K562 (cell line): ENCODE data around the gene GMPR. TPM values are rescaled to one million over a fixed set of nuclear protein-coding genes. Genes with fewer than 3 reads are reported as not detected.

ENCODE experiments used
- ATAC-seq: fragments of 200-7000 bp; cut with Tn5 transposase; 3 replicates; pipeline ENCODE4 v1.9.1; 2020; ENCODE audit warnings: moderate library complexity
- BruUV-seq: library from RNA; stranded (reverse); fragments of 400-500 nt; replicated peaks from 2 replicates; lab custom pipeline; 2021; lab: Mats Ljungman, UMichigan
- CTCF ChIA-PET: fragments of 300-600 bp; formaldehyde crosslinking; extraction: SDS; loops from one replicate; lab custom pipeline; 2021; ENCODE audit warnings: low intra/inter-chr PET ratio; lab: Yijun Ruan, JAX
- POLR2A ChIA-PET: fragments of 300-600, 350-650 bp; sonication (Branson Sonifier 250); formaldehyde crosslinking; extraction: SDS; loops from one replicate; lab custom pipeline; 2021; ENCODE audit warnings: antibody characterized with exemption, inconsistent platforms; lab: Yijun Ruan, JAX
- DNase-seq, 4 experiments: peaks; one replicate each; pipeline versions ENCODE4 v3.0.0 to v3.0.0-alpha.2; 2011 to 2018; ENCODE audit warnings: low spot score in 3 of 4, mixed read lengths in 3 of 4; ENCODE audit errors: extremely low read depth in 1 of 4
- FAIRE-seq: peaks from 2 replicates; lab custom pipeline; 2011; peaks lifted over from hg19 to GRCh38; lab: Jason Lieb, UNC
- H2AFZ ChIP-seq: 2 replicates; pipeline ENCODE4 v1.6.0; 2011; ENCODE audit warnings: low read depth, low read length, control low read depth, inconsistent platforms
- H3K27ac ChIP-seq: fragments of 200-600 bp; 3 replicates; pipeline ENCODE4 v1.8.0; 2011; ENCODE audit warnings: low read depth, mild to moderate bottlenecking, control low read depth, inconsistent platforms, low read length, moderate library complexity, mixed read lengths; ENCODE audit errors: extremely low read depth
- H3K27me3 ChIP-seq, 2 experiments: fragments of 300-600 bp in 1 of 2; 2 replicates in 1 of 2; 3 replicates in 1 of 2; pipeline versions ENCODE4 v1.6.0 to v1.8.0; 2011; ENCODE audit warnings: inconsistent platforms in 2 of 2, low read length in 2 of 2, mild to moderate bottlenecking in 1 of 2, mixed read lengths in 1 of 2, moderate library complexity in 1 of 2; ENCODE audit not compliant: control insufficient read depth in 2 of 2, insufficient read depth in 2 of 2
- H3K36me3 ChIP-seq: fragments of 300-600 bp; 3 replicates; pipeline ENCODE4 v1.8.0; 2011; ENCODE audit warnings: mild to moderate bottlenecking, low read length, inconsistent platforms; ENCODE audit not compliant: control insufficient read depth, insufficient read depth
- H3K4me1 ChIP-seq, 2 experiments: fragments of 200-600 bp in 1 of 2; replicated peaks in 1 of 2; 2 replicates in 1 of 2; 3 replicates in 1 of 2; pipeline versions ENCODE4 v1.5.1 to v1.8.0; 2011; ENCODE audit warnings: inconsistent platforms in 2 of 2, low read length in 2 of 2, mild to moderate bottlenecking in 1 of 2, mixed read lengths in 1 of 2, moderate library complexity in 1 of 2; ENCODE audit not compliant: control insufficient read depth in 2 of 2, insufficient read depth in 2 of 2
- H3K4me2 ChIP-seq: 2 replicates; pipeline ENCODE4 v1.6.1; 2011; ENCODE audit warnings: low read length, control low read depth, inconsistent platforms, mixed read lengths; ENCODE audit not compliant: insufficient read depth
- H3K4me3 ChIP-seq: fragments of 200-600 bp; sonication (generic), shearing (Covaris generic); 2 replicates; pipeline ENCODE4 v1.5.1; 2016; ENCODE audit warnings: control low read depth, inconsistent platforms
- H3K79me2 ChIP-seq: fragments of 200-600 bp; 3 replicates; pipeline ENCODE4 v1.8.0; 2011; ENCODE audit warnings: low read length, inconsistent platforms; ENCODE audit not compliant: control insufficient read depth, insufficient read depth
- H3K9ac ChIP-seq, 2 experiments: 2 replicates each; pipeline versions ENCODE4 v1.6.0 to v1.6.1; 2011; ENCODE audit warnings: low read depth in 2 of 2, low read length in 2 of 2, control low read depth in 1 of 2, inconsistent platforms in 1 of 2, mild to moderate bottlenecking in 1 of 2, mixed read lengths in 1 of 2; ENCODE audit not compliant: insufficient read depth in 1 of 2
- H3K9me1 ChIP-seq: one replicate; pipeline ENCODE4 v1.6.0; 2011; ENCODE audit warnings: inconsistent platforms, mild to moderate bottlenecking, low read length, moderate library complexity; ENCODE audit not compliant: control insufficient read depth, insufficient read depth
- H3K9me3 ChIP-seq: replicated peaks from 2 replicates; pipeline ENCODE4 v1.5.1; 2011; ENCODE audit warnings: low read depth, low read length, inconsistent platforms; ENCODE audit not compliant: control insufficient read depth, insufficient read depth
- H4K20me1 ChIP-seq: replicated peaks from 2 replicates; pipeline ENCODE4 v1.6.1; 2011; ENCODE audit warnings: low read length, inconsistent platforms, mixed read lengths; ENCODE audit not compliant: control insufficient read depth, insufficient read depth
- CBFA2T3 ChIP-seq: fragments of 450-650 bp; IDR thresholded peaks from 2 replicates; pipeline ENCODE4 v1.6.1; 2017
- HIVEP1 ChIP-seq: fragments of 250-450 bp; sonication (Bioruptor Pico); IDR thresholded peaks from 2 replicates; pipeline ENCODE4 v1.4.0; 2020; ENCODE audit warnings: mild to moderate bottlenecking
- MEIS2 ChIP-seq: fragments of 450-650 bp; IDR thresholded peaks from 2 replicates; pipeline ENCODE4 v1.6.1; 2014; ENCODE audit warnings: mild to moderate bottlenecking; ENCODE audit not compliant: partially characterized antibody
- NRF1 ChIP-seq, 2 experiments: fragments of 450-650 bp; IDR thresholded peaks in 1 of 2; conservative IDR thresholded peaks in 1 of 2; 2 replicates each; pipeline ENCODE4 v1.6.1; 2014; ENCODE audit warnings: mild to moderate bottlenecking in 2 of 2
- PBX2 ChIP-seq, 2 experiments: IDR thresholded peaks in 1 of 2; conservative IDR thresholded peaks in 1 of 2; 2 replicates each; pipeline ENCODE4 v1.6.1; 2016; ENCODE audit warnings: low read depth in 2 of 2, mild to moderate bottlenecking in 1 of 2, missing compliant biosample characterization in 1 of 2, missing genetic modification characterization in 1 of 2, moderate library complexity in 1 of 2
- PKNOX1 ChIP-seq: fragments of 450-650 bp; IDR thresholded peaks from 2 replicates; pipeline ENCODE4 v1.6.1; 2016
- THRAP3 ChIP-seq: fragments of 450-650 bp; IDR thresholded peaks from 2 replicates; pipeline ENCODE4 v1.6.1; 2016; ENCODE audit warnings: mild to moderate bottlenecking, inconsistent platforms, borderline replicate concordance
- WGBS: fragments of 100-300 bp; shearing (Covaris generic); methylation state at CpG from one replicate; pipeline ENCODE4 v1.1.6; 2016; ENCODE audit warnings: low coverage, mixed read lengths; ENCODE audit not compliant: insufficient coverage; ENCODE audit errors: missing lambda C conversion rate; 5-methylcytosine and 5-hydroxymethylcytosine counted together
- in situ Hi-C: fragments of 300-500 bp; cut with MboI; formaldehyde crosslinking; loops from 4 replicates; pipeline ENCODE4 v1.15.0; 2018; ENCODE audit warnings: inconsistent platforms, mixed read lengths
- intact Hi-C: fragments of 100-400 bp; cut with micrococcal nuclease; formaldehyde crosslinking; loops from 2 replicates; pipeline ENCODE4 v1.14.2; 2022
- polyA plus RNA-seq, 8 experiments: library from polyadenylated mRNA; depleted of rRNA in 4 of 8; stranded (reverse) in 5 of 8; unstranded in 3 of 8; fragments of >200 nt; fragmentation: Nextera tagmentation in 2 of 8; fragmentation: Illumina TruSeq in 1 of 8; extraction: Ambion mirVana in 2 of 8; extraction: Trizol in 1 of 8; gene quantifications; 2 replicates each; pipeline versions ENCODE4 v1.2.1 to v1.2.3, GENCODE V29; 2011 to 2014; ENCODE audit warnings: inconsistent platforms in 1 of 8, missing spikeins in 1 of 8
- total RNA-seq, 7 experiments: library from RNA; depleted of rRNA in 6 of 7; stranded (reverse); fragments of >200 nt in 6 of 7; fragmentation: Illumina TruSeq in 2 of 7; extraction: Trizol in 2 of 7; gene quantifications; 2 replicates each; pipeline versions ENCODE4 v1.2.1 to v1.2.3, GENCODE V29; 2011 to 2021; ENCODE audit warnings: low replicate concordance in 1 of 7

Gene GMPR
- total and polyA plus RNA-seq, 9 of the 15 experiments (the other 6 are each of a cell fraction or from before 2014, with no cell fraction given): 34.6 to 83.7 (median 49.8) TPM

GRCh38 chr6:16229700-16230099 is 8.7 kb upstream of the GMPR start:
- peak; percentile 19 for FAIRE-seq
- Histone ChIP-seq H3K27me3 (no peaks in the 10 kb centered on the region), H3K9me1 (no peaks in the 10 kb centered on the region), H3K4me2 (peak overlapping the region; percentile 34; the same call in 1 of the 2 replicates), H2AFZ (peak overlapping the region; percentile 80), H3K27ac (no peak overlapping the region), H3K9ac (peak overlapping the region in 1 of 2 experiments; percentile 56; a peak in 1 of 4 replicates), H3K4me3 (no peak overlapping the region), H4K20me1 (no peaks in the 10 kb centered on the region), H3K79me2 (no peaks in the 10 kb centered on the region), H3K4me1 (peaks cover 24 to 46% of the 10 kb centered on the region in 2 experiments), H3K36me3 (no peaks in the 10 kb centered on the region), H3K9me3 (peaks cover 7% of the 10 kb centered on the region)
- no peak for DNase-seq
- TF ChIP-seq MEIS2 (peak; percentile 89), PKNOX1 (peak; percentile 70), PBX2 (CRISPR knock-in tag; IDR thresholded peaks at IDR 0.05; ENCODE audit: low read depth) (no peak), PBX2 (tag; conservative IDR thresholded peaks at IDR 0.05; ENCODE audit: low read depth) (peak; percentile 87), NRF1 (conservative IDR thresholded peaks at IDR 0.05 in 1 of 2, IDR thresholded peaks at IDR 0.05 in 1 of 2) (0 out of 4 replicates have a peak, but pooled peaks of 1 of the 2 experiments have one; percentile 25), HIVEP1 (CRISPR knock-in tag) (no peak), THRAP3 (no peak), CBFA2T3 (peak; percentile 2; the same call in 1 of the 2 replicates)
- ChIA-PET CTCF (no interaction called here), POLR2A (interaction anchor here (1.0 to 3.0 kb wide), 7 partner anchors 8 to 37 kb away, joined by 3 to 32 read pairs (median 4); partner anchors contain the start of gene GMPR)
- in situ Hi-C loops (no loop called here), intact Hi-C loops (loop anchor here (2.0 kb wide), 1 partner anchor 101 kb away; no protein-coding TSS in a partner anchor)
- BruUV-seq: no TSS peak
- WGBS: 34% methylated on average over 6 of the region's 6 CpGs
- ATAC-seq: peak; percentile 65
